HG02981 (cell line): ENCODE data around the gene PNPLA1.

Experiments
- ATAC-seq: cut with Tn5 transposase; IDR thresholded peaks from one replicate; pipeline ENCODE4 v1.9.1; 2021; ENCODE audit warnings: mild to moderate bottlenecking, moderate library complexity; ENCODE audit not compliant: unreplicated experiment

The PNPLA1 gene

GRCh38 chr6:36350681-36351571 lies 81.1 kb downstream of the PNPLA1 start:
- ATAC-seq, result no peak

- no peak for ATAC-seq
Measured at GRCh38 chr6:36352477-36353157, 82.8 kb downstream of the PNPLA1 start.

- no peak for ATAC-seq
Measured at GRCh38 chr6:36353411-36353915, 83.6 kb downstream of the PNPLA1 start.

DNA sequence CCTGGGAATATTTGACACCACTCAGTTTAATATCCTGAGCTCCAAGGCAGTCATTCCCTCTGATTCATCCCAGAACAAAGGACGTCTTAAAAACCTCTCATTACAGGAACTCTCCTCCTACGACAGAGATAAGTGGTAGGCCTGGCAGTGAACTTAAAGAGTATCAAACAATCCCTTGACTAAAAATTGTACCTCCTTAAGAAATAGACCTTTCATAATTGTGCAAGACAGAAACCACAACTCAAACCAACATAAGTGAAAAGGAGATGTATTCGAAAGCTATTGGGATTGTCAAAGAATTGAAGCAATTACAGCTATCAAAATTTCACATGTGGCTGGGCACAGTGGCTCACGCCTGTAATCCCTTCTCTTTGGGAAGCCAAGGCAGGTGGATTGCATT lies 86.0 kb downstream of the PNPLA1 start:
- ATAC-seq, result no peak

DNA sequence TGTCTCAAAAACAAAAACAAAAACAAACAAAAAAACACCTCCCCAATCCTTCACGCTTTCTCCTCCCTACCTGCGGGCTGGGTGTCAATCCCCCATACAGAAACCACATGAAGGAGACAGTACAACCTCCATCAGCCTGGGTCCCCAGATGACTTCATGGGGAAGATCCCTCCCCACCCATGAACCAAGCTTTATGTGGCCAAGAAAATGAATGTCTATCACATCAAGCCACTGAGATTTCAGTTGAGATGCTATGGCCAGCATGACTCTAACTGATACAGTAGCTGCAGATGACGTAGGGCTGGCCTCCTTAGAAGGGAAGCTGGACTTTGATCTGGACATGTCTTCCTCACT lies 88.0 kb downstream of the PNPLA1 start:
- no peak for ATAC-seq
